Measurements from ENCODE around the gene TBC1D3. TPM values are rescaled to one million over a fixed set of nuclear protein-coding genes. Genes with fewer than 3 reads are reported as not detected.
"Not testable (repeated sequence)": the region's sequence is repeated elsewhere in the genome, so short reads cannot be mapped to it uniquely, and the experiment has no call there.

TBC1D3 gene
- not detected for total RNA-seq
- long read RNA-seq, donor 1, partial matches to known transcripts = 3 of 11 reads
- long read RNA-seq, donor 1, other reads (novel, unspliced or antisense) = 8 of 11 reads
- long read RNA-seq, donor 2 = 0 reads

GRCh38 chr17:38192455-38192854, at the start of gene TBC1D3:
Gene TBC1D3 (minus strand): TSS chr17:38192555. CDS start chr17:38191029, 1,526 bp downstream.
- DNase-seq; intact Hi-C loops (cut with DNase I, micrococcal nuclease); H3K36me3 ChIP-seq (ENCODE audit: low read depth); H3K4me3 ChIP-seq; H3K4me1 ChIP-seq (ENCODE audit: low read depth); ATAC-seq; H3K9me3 ChIP-seq: not testable (repeated sequence)

GRCh38 chr17:38232790-38233189, 40.4 kb upstream of the TBC1D3 start:
- H3K9me3 ChIP-seq; DNase-seq; H3K4me3 ChIP-seq; intact Hi-C loops (cut with DNase I, micrococcal nuclease); ATAC-seq; H3K4me1 ChIP-seq (ENCODE audit: low read depth); H3K36me3 ChIP-seq (ENCODE audit: low read depth): not testable (repeated sequence)

- ATAC-seq; H3K4me3 ChIP-seq; DNase-seq; H3K9me3 ChIP-seq; intact Hi-C loops (cut with DNase I, micrococcal nuclease); H3K4me1 ChIP-seq (ENCODE audit: low read depth); H3K36me3 ChIP-seq (ENCODE audit: low read depth): not testable (repeated sequence)
Observed at GRCh38 chr17:38225844-38226495, 33.6 kb upstream of the TBC1D3 start.

- H3K4me3 ChIP-seq; H3K4me1 ChIP-seq (ENCODE audit: low read depth); intact Hi-C loops (cut with DNase I, micrococcal nuclease); H3K36me3 ChIP-seq (ENCODE audit: low read depth); ATAC-seq; DNase-seq; H3K9me3 ChIP-seq: not testable (repeated sequence)
Observed at GRCh38 chr17:38220867-38221266, 28.5 kb upstream of the TBC1D3 start.

GRCh38 chr17:38200271-38200670, 7.9 kb upstream of the TBC1D3 start:
- intact Hi-C loops (cut with DNase I, micrococcal nuclease); ATAC-seq; H3K4me3 ChIP-seq; H3K36me3 ChIP-seq (ENCODE audit: low read depth); DNase-seq; H3K9me3 ChIP-seq; H3K4me1 ChIP-seq (ENCODE audit: low read depth): not testable (repeated sequence)

GRCh38 chr17:38134860-38135259, 57.5 kb downstream of the TBC1D3 start:
- H3K9me3 ChIP-seq; H3K4me3 ChIP-seq; H3K4me1 ChIP-seq (ENCODE audit: low read depth); DNase-seq; ATAC-seq; H3K36me3 ChIP-seq (ENCODE audit: low read depth); intact Hi-C loops (cut with DNase I, micrococcal nuclease): not testable (repeated sequence)

Other genes with a start within 250 kb of the TBC1D3 start
- 10 to 100 TPM in 2 of 3 donors, 1 to 10 TPM in 1; 7.0 to 14.1 (median 13.0) TPM for gene TBC1D3L, start 203.5 kb downstream of the TBC1D3 start, total RNA-seq
- 1 to 10 TPM in 1 of 3 donors, under 1 TPM in 2; 0.51 to 2.7 (median 0.84) TPM for gene TBC1D3D, start 188.6 kb downstream of the TBC1D3 start, total RNA-seq
- 10 to 100 TPM in 1 of 3 donors, 1 to 10 TPM in 1, not detected in 1; 2.3 to 11.3 TPM for gene TBC1D3C, start 123.9 kb downstream of the TBC1D3 start, total RNA-seq
- gene TBC1D3E, start 64.6 kb downstream of the TBC1D3 start, total RNA-seq = not detected
- 10 to 100 TPM; 25.7 to 28.1 (median 27.9) TPM for gene MRPL45, start 104.6 kb upstream of the TBC1D3 start, total RNA-seq
- gene GPR179, start 151.4 kb upstream of the TBC1D3 start, total RNA-seq = under 1 TPM; 0.02 to 0.38 (median 0.09) TPM
- gene SOCS7, start 159.3 kb upstream of the TBC1D3 start, total RNA-seq = 10 to 100 TPM; 11.4 to 26.2 (median 16.1) TPM
- gene ARHGAP23, start 235.9 kb upstream of the TBC1D3 start, total RNA-seq = 10 to 100 TPM in 2 of 3 donors, 1 to 10 TPM in 1; 6.1 to 44.6 (median 12.6) TPM